Esophagus squamous epithelium (tissue), 4 donors: Measurements from ENCODE around the gene DET1.
"Not testable (repeated sequence)": the region's sequence is repeated elsewhere in the genome, so short reads cannot be mapped to it uniquely, and the experiment has no call there.

Experiments
- CTCF ChIP-seq, 6 experiments: fragments of 450-650 bp in 4 of 6; fragments of 200-600 bp in 2 of 6; sonication (generic) in 2 of 6; IDR thresholded peaks; one replicate each; pipeline ENCODE4 v1.5.1; 2016 to 2019; ENCODE audit warnings: antibody characterized with exemption in 6 of 6, mild to moderate bottlenecking in 4 of 6, moderate library complexity in 4 of 6
- POLR2A ChIP-seq, 4 donors: fragments of 450-650 bp; IDR thresholded peaks; one replicate each; pipeline ENCODE4 v1.6.1; 2017; ENCODE audit warnings: antibody characterized with exemption in 4 of 4, mild to moderate bottlenecking in 4 of 4, moderate library complexity in 3 of 4

DNA sequence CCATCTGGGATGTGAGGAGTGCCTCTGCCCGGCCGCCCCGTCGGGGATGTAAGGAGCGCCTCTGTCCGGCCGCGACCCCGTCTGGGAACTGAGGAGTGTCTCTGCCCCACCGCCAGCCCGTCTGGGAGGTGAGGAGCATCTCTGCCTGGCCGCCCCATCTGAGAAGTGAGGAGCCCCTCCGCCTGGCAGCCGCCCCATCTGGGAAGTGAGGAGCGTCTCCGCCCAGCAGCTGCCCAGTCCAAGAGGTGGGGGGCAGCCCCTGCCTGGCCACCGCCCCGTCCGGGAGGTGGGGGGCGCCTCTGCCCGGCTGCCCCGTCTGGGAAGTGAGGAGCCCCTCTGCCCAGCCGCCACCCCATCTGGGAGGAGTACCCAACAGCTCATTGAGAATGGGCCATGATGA is 22.4 kb downstream of the DET1 start:
- TF ChIP-seq POLR2A, CTCF (IDR thresholded peaks at IDR 0.05): not testable (repeated sequence)
